ENCODE results near the gene PSD4. TPM values are rescaled to one million over a fixed set of nuclear protein-coding genes. Genes with fewer than 3 reads are reported as not detected.

PSD4 gene
- total RNA-seq, 1 experiment from 2014 or later = 1.5 TPM

DNA sequence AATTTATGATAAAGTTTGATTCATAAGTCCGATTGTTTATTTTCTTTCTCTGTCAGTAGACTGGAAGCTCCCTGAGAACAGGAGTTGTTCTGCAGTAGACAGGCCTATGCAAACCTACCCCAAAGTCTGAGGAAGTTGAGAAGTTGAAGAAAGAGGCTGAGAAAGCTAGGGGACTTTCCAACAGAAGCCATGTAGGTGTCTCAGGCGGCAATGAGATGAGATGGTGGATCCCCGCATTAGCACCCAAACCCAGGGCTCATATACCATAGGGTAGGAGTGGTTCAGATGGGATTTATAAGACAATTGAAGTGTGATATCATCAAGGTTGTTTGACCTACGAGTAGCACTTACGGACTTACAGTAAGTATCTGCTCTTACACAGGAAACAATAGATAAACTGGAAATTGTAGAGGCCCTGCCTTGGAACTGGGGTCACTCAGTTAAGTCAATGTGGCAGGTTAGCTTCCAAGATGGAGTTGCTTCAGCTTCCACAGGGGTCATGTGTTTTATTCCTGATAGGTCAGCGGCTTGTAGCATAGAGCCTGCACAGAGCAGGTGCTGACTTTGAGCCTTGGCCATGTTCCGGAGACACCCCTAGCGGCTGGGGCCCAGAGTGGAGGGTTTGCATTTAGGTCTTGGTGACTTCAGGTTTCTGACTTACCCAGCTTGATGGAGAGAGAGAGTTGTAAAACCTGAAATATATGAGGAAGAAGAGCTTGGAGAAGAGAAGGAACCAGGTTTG, 2.3 kb upstream of the PSD4 start:
- H3K36me3 ChIP-seq (replicated peaks; ENCODE audit: control insufficient read depth, insufficient read depth, low read length) = no peaks in the 10 kb centered on the region
- DNase-seq = peak; percentile 8
- no peak overlapping the region for H3K4me3 ChIP-seq (ENCODE audit: insufficient read depth, low read depth, low read length)
- no peaks in the 10 kb centered on the region for H3K27me3 ChIP-seq (ENCODE audit: control insufficient read depth, insufficient read depth, low read length)

- no peaks in the 10 kb centered on the region for H3K27me3 ChIP-seq (ENCODE audit: control insufficient read depth, insufficient read depth, low read length)
- H3K36me3 ChIP-seq (replicated peaks; ENCODE audit: control insufficient read depth, insufficient read depth, low read length) = no peaks in the 10 kb centered on the region
- no peak overlapping the region for H3K4me3 ChIP-seq (ENCODE audit: insufficient read depth, low read depth, low read length)
- DNase-seq = peak; percentile 13
Observed at GRCh38 chr2:113172721-113173541, 840 bp upstream of the PSD4 start.

GRCh38 chr2:113174376-113174750, 592 bp downstream of the PSD4 start:
- no peaks in the 10 kb centered on the region for H3K27me3 ChIP-seq (ENCODE audit: control insufficient read depth, insufficient read depth, low read length)
- peak; percentile 48 for DNase-seq
- no peaks in the 10 kb centered on the region for H3K36me3 ChIP-seq (replicated peaks; ENCODE audit: control insufficient read depth, insufficient read depth, low read length)
- no peak overlapping the region for H3K4me3 ChIP-seq (ENCODE audit: insufficient read depth, low read depth, low read length)

DNA sequence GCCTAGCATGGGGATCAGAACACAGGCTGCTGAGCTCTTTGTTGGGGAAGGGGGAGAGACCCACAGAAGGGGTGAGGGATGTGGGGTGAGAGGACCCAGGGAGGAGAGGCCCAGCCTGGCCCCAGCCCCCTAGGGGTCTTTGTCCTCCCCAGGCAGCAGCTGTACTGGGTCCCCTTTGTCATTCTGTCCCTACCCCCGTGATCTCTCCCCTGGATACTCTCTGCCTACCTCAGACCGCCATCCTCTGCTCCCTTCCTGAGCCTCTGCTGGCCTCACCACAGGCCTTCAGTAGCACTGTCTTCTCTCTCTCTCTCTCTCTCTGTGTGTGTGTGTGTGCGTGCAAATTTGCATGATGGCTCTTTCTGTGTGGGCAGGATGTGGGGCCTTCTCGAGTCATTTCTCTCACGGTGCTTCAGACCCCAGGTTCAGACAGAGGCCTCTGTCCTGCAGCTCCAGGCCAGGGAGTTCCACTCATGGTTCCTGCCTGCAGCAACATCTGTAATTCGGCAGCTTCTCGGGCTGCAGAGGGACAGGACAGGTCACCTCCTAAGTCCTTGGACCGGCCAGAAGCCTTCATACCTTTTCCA, 1.4 kb downstream of the PSD4 start:
- no peaks in the 10 kb centered on the region for H3K27me3 ChIP-seq (ENCODE audit: control insufficient read depth, insufficient read depth, low read length)
- DNase-seq = peak; percentile 28
- H3K36me3 ChIP-seq (replicated peaks; ENCODE audit: control insufficient read depth, insufficient read depth, low read length) = no peaks in the 10 kb centered on the region
- H3K4me3 ChIP-seq (ENCODE audit: insufficient read depth, low read depth, low read length) = no peak overlapping the region

DNA sequence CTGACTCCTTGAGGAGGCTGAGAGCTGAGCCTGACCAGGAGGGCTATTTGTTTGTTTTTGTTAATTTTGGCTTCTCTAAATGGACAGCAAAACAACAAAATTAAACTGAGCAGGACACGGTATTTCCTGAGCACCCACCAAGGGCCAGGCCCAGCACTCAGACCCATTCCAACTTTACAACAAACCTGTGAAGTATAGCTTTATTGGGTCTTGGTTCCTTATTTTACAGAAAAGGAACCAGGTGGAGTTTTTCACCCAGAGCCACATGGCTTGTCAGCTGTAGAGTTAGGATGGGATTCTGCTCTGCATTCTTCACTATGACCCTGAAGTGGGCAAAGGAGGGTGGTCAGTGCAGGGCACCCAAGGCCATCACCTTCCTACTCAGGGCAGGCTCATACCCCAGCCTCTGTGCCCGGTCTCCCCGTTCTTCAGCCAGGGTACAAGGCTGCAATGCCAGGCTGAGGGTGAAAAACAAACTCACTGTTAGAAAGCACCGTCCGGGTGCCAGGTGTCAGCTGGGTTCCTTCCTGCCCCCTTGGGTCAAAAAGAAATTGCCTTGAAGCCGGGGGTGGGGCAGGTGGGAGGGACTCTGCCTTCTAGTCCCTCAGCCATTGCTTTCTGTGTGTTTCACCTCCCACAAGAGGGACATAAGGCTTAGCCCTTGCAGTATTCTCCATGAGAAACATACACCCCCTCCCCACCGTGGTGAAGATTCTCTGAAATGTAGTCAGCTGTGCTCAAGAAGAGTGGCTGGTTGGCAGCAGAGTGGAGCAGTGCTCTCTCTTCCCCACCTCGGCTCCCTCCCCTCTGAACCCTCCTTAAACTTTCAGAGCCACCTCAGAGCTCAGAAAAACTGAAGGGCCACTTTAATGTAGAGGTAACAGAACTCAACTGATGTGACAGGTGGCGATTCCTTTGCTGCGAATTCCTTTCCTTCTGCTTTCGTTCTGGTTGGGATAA, 2.2 kb downstream of the PSD4 start:
- H3K27me3 ChIP-seq (ENCODE audit: control insufficient read depth, insufficient read depth, low read length) = no peaks in the 10 kb centered on the region
- H3K4me3 ChIP-seq (ENCODE audit: insufficient read depth, low read depth, low read length) = no peak overlapping the region
- no peaks in the 10 kb centered on the region for H3K36me3 ChIP-seq (replicated peaks; ENCODE audit: control insufficient read depth, insufficient read depth, low read length)
- no peak for DNase-seq

DNA sequence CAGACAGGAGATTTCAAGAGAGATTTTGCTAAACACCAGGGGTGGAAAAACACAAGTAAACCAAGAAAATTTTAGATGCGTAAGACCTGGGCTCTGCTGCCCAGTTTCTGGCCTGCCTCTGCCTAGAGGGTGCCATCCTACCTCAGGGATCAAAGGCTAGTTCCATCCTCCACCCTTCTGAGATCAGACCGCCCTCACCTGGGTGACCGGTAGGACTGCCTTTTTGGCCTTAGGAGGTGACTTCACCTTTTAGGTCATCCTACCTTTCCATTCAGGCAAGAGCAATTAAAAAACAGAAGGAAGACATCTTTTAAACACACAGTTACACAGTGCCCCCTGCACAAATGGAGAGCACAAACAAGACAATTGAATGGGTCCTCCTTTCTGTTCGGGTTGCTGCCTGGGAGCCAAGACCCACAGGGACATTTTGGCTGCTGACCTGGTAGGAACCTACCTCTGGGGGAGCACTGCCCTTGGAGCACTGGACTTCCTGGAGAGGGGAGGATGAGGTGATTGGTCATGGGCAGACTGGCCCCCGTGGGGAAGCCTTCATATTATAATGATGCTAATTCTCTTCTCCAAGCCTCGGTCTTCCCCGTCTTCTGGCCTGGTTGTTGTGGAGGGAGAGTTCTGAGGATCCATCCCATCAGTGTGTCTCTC, 3.1 kb downstream of the PSD4 start:
- DNase-seq = no peak
- no peak overlapping the region for H3K4me3 ChIP-seq (ENCODE audit: insufficient read depth, low read depth, low read length)
- H3K27me3 ChIP-seq (ENCODE audit: control insufficient read depth, insufficient read depth, low read length) = no peaks in the 10 kb centered on the region
- H3K36me3 ChIP-seq (replicated peaks; ENCODE audit: control insufficient read depth, insufficient read depth, low read length) = no peaks in the 10 kb centered on the region

DNA sequence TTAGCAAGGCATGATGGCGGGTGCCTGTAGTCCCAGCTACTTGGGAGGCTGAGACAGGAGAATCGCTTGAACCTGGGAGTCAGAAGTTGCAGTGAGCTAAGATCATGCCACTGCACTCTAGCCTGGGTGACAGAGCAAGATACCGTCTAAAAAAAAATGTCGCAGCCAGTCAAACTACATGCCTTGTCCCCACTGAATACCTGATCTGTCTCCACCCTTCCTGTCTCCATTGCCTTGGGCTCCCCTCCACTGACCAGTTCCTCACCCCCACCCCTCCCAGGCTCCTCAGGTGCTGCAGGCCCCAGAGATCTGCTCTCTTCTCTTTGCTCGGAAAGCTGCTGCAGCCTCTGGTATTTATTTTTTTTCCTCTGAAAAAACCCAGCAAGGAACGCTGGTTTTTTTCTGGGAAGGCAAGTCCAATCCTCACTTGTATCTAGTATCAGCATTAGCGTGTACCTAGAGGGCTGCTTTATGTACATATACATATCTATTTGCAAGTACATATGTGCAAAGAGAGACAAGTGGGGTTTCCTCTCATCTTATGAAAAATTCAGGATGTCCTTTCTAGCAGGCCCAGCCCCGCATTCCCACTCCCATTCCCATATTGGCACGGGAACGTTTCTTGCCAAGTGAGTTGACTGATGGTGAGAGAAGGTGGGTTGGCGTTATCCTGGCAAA, 4.4 kb downstream of the PSD4 start:
- no peaks in the 10 kb centered on the region for H3K36me3 ChIP-seq (replicated peaks; ENCODE audit: control insufficient read depth, insufficient read depth, low read length)
- H3K27me3 ChIP-seq (ENCODE audit: control insufficient read depth, insufficient read depth, low read length) = no peaks in the 10 kb centered on the region
- DNase-seq = no peak
- H3K4me3 ChIP-seq (ENCODE audit: insufficient read depth, low read depth, low read length) = no peak overlapping the region

GRCh38 chr2:113178891-113179290, 5.1 kb downstream of the PSD4 start:
- H3K4me3 ChIP-seq (ENCODE audit: insufficient read depth, low read depth, low read length) = no peak overlapping the region
- H3K36me3 ChIP-seq (replicated peaks; ENCODE audit: control insufficient read depth, insufficient read depth, low read length) = no peaks in the 10 kb centered on the region
- no peaks in the 10 kb centered on the region for H3K27me3 ChIP-seq (ENCODE audit: control insufficient read depth, insufficient read depth, low read length)
- DNase-seq = no peak

- H3K36me3 ChIP-seq (replicated peaks; ENCODE audit: control insufficient read depth, insufficient read depth, low read length) = no peaks in the 10 kb centered on the region
- H3K4me3 ChIP-seq (ENCODE audit: insufficient read depth, low read depth, low read length) = no peak overlapping the region
Observed at GRCh38 chr2:113179446-113180045, 5.8 kb downstream of the PSD4 start.

GRCh38 chr2:113180131-113180946, 6.6 kb downstream of the PSD4 start:
- Histone ChIP-seq H3K4me3 (ENCODE audit: insufficient read depth, low read depth, low read length) (no peak overlapping the region), H3K27me3 (ENCODE audit: control insufficient read depth, insufficient read depth, low read length) (no peaks in the 10 kb centered on the region), H3K36me3 (replicated peaks; ENCODE audit: control insufficient read depth, insufficient read depth, low read length) (no peaks in the 10 kb centered on the region)
- DNase-seq = no peak

More at GRCh38 chr2:113179446-113180045, 5.8 kb downstream of the PSD4 start:
- no peaks in the 10 kb centered on the region for H3K27me3 ChIP-seq (ENCODE audit: control insufficient read depth, insufficient read depth, low read length)
- DNase-seq = no peak

GRCh38 chr2:113181258-113182051, 7.7 kb downstream of the PSD4 start:
- no peaks in the 10 kb centered on the region for H3K36me3 ChIP-seq (replicated peaks; ENCODE audit: control insufficient read depth, insufficient read depth, low read length)
- DNase-seq = no peak
- H3K4me3 ChIP-seq (ENCODE audit: insufficient read depth, low read depth, low read length) = no peak overlapping the region
- H3K27me3 ChIP-seq (ENCODE audit: control insufficient read depth, insufficient read depth, low read length) = no peaks in the 10 kb centered on the region
